ENCODE results near the gene ARL4A.
"Not testable (repeated sequence)": the region's sequence is repeated elsewhere in the genome, so short reads cannot be mapped to it uniquely, and the experiment has no call there.

Gene ARL4A, protein sequence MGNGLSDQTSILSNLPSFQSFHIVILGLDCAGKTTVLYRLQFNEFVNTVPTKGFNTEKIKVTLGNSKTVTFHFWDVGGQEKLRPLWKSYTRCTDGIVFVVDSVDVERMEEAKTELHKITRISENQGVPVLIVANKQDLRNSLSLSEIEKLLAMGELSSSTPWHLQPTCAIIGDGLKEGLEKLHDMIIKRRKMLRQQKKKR

DNA sequence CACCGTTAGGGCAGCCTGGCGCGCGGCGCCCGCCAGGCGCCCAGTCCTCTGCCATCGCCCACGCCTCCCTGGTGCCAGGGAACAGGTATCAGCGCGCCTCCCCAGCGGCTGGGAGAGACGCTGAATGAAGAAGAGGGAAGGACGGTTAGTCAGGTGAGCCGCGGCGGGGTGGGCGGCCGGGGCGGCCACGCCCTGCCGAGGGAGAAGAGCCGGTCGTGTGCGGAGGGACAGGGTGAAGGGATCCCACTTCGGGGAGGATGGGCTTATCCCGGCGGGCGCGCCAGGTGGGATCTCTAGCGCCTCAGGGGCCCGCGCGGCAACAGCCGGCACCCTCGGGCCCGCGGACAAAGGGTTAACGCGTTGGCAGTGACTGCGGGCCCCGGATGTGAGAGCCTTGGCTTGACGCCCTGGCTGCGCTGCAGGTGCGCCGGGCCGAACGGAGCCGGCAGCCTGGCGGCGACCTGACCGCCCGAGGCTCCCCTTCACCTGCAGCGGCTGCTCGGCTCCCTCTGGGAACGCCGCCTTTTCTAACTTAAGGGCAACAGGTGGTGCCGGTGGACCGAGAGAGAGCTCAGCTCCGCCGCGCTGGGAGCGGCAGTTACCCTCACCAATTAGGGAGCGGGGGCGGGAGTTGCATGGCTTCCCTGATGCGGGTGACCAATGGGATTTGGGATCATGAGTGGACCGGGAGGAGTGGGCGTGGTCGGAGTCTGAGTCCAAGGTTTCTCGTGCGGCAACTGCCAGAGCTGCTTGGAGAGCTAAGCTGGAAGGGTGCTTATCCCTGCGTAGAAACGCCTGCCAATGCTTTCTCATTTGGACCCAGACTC is at the start of gene ARL4A:
ARL4A (plus strand) TSS at position 743 of the 827 bp plus-strand sequence. CDS start 622 bp downstream, outside the sequence.
- peak; percentile 97 for DNase-seq

GRCh38 chr7:12637819-12638592 is 49.4 kb upstream of the ARL4A start:
- no peak for DNase-seq

DNA sequence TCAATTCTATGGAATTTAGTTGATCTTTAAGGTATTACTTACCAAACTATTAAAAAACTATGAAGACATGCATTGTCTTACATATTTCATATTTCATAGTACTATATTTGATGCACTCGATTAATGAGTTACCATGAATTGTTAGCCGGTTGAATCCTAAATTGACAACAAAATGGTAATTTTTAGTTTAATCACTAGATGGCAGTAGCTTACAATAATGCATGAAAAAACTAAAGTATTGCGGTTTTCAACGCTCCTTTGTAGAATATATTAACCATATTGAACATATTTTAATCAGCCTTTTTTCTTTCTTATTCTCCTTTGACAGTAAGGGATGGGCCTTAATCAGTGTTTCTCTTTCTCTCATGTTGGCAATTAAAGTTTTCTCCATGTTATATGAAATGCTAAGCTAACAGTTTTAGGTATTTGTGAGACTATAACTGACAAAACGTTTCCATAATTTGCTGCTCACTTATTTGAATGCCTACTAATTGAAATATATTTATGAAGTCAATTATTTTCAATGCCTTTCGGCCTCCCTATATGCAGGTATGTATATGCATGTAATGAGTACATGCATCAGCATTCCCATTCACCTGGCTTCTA is 48.5 kb upstream of the ARL4A start:
- no peak for DNase-seq

DNA sequence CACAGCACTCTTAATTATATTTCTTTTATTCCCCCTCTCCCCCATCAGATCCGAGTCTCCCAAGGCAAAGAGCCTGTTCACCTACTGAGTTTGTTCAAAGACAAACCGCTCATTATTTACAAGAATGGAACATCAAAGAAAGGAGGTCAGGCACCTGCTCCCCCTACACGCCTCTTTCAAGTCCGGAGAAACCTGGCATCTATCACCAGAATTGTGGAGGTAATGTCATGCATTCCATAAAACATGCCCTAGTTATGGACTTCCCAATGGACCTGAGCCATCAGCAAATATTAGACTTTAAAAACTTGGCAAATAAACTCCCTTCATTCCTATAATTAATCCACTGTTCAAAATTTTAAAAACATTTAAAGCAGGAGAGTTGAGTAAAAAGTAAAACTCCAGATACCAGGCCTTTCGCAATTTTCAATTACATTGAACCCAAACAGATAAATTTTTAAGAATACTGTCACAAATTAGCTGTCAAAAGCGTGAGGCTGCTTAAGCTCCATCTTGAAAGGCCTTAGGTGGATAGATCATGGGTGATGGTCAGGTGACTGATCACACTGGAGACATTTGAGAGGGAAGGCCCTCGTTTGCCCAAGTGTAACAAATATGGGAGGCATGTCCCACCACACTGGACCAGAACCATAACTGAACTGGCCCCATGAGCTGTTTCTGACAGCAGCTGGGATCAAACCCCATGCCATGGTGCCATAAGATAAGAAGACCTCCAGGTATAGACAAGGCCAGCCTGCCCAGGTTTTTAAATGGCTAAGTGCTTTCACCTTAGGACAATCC is 46.9 kb upstream of the ARL4A start:
- no peak for DNase-seq

DNA sequence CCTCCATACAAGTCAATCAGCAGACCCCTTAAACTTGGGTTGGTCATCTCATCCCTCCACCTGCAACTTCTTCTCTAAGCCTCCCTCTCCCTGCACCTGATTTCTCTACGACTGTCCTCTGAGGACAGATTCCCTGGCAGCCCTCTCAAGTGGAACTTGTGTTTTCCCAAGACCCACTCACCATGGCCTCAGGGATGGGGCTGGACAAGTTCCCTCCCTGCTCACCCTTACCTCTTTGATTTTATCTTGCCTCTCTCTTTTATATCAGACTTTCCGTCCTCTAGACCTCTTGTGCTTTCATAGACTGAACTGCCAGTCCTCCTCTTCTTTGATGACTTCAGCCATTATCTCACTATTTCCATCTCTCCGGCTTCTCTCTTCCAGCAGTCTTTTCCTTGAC is 46.2 kb upstream of the ARL4A start:
- DNase-seq, result no peak

DNA sequence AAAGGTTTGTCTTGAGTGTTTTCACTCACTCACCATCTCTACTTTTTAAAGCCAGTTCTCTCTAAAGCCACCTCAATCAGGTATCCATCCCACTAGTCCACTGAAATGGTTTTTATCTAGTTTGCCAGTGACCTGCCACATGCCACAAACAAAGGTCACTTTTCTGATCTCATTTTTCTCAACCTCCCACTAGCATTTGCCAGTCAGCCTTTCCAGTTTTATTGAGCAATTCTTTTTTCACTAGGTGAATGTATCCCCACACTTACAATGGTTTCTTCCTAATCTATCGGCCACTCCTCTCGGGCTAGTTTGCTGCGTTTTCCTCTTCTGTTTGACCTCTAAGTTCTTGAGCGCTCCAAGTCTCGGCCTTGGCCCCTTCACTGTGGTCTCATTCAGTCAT is 44.9 kb upstream of the ARL4A start:
- DNase-seq, result no peak

- no peak for DNase-seq
These were observed 44.3 kb upstream of the ARL4A start for GRCh38 chr7:12643001-12643643.

DNA sequence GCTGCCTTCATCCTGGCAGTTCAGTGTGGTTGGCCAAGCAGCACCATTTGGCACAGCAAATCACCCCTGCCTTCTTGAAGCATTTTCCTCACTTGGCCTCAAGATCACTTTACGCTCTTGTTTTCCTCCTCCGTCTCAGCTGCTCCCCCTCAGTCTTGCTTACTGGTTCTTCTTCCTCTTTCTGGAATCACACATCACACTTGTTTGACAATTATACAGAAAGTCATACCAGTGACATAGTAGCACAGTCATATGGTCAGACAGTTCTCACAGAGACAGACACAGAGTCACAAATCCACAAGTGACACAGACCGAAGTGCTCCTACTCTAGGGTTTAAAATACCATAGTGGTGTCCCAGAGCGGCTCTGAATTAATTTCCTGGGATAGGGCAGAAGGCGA is 43.8 kb upstream of the ARL4A start:
- DNase-seq, result no peak

DNA sequence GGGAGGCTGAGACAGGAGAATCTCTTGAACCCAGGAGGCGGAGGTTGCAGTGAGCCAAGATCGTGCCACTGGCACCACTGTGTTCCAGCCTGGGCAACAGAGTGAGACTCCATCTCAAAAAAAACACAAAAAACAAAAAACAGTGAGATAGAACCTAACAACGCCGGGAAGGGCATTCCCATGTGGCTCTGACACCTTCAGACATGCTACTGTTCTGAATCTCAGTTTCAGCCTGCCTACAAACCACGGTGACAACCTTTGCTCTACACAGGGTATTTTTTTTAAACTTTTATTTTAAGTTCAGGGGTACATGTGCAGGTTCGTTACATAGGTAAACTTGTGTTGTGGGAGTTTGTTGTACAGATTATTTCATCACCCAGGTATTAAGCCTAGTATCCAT is 42.2 kb upstream of the ARL4A start:
- DNase-seq, result not testable (repeated sequence)

GRCh38 chr7:12646139-12646538 is 41.3 kb upstream of the ARL4A start:
- DNase-seq, result no peak

- no peak for DNase-seq
These were observed 39.8 kb upstream of the ARL4A start for GRCh38 chr7:12647364-12648219.

- DNase-seq, result no peak
These were observed 38.6 kb upstream of the ARL4A start for GRCh38 chr7:12648704-12649261.

DNA sequence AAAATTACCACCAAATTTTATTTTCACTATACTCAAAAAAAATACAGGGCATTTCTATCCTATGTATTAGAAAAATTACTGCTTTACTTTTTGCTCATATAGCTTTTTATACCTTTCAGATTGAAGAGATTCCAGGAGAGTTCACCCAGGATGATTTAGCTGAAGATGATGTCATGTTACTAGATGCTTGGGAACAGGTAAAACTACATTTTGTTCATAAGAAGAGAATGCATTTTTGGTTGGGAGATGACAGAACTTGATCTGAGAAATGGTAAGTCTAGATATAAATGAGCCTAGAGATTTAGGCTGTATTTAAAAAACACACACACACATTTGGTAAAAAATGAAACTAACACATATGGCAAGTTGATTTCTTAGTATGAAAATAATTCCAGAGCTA is 38.1 kb upstream of the ARL4A start:
- no peak for DNase-seq

- DNase-seq, result no peak
These were observed 37.4 kb upstream of the ARL4A start for GRCh38 chr7:12650080-12650479.

DNA sequence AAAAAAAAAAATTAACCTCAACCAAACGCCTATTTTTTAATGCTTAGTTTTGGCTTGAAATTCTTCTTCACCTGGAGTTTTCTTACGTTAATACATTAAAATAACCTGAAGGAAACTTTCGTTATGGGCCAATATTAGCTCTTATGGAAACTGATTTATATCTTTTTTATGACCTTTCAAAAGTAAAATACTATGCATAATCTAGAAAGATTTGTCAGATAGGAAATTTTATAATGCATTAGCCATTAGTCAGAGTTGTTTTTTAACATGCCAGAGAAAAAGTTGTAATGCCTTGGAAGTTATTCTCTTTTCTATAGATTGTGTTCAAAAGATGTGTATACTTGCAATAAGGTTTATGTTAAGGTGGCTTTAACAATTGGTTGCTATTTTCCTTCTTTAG is 34.3 kb upstream of the ARL4A start:
- DNase-seq, result no peak

GRCh38 chr7:12653518-12653917 is 33.9 kb upstream of the ARL4A start:
- DNase-seq, result no peak

- no peak for DNase-seq
These were observed 32.3 kb upstream of the ARL4A start for GRCh38 chr7:12655161-12655560.

DNA sequence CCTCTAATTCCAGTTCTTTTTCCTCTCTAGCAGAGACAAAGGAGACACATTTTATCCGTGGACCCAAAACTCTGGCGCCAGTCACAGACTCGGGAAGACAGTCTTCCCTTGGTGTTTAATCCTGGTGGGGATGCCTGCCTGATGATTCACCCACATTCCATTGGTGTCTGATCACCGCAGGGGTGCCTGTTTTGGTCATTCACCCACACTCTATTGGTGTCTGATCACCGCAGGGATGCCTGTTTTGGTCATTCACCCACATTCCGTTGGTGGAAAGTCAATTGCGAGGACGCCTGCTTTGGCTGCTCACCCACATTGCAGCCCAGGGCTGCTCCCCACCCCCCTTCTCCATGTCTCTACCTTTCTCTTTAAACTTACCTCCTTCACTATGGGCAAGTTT is 27.0 kb upstream of the ARL4A start:
- not testable (repeated sequence) for DNase-seq

DNA sequence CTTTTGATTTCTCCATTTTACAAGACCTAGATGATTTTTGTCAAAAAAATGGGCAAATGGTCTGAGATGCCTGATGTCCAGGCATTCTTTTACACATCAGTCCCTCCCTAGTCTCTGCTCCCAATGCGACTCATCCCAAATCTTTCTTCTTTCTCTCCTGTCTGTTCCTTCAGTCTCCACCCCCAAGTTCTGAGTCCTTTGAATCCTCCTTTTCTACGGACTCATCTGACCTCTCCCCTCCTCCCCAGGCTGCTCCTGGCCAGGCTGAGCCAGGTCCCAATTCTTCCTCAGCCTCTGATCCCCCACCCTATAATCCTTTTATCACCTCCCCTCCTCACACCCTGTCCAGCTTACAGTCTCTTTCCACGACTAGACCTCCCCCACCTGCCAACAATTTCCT is 26.4 kb upstream of the ARL4A start:
- DNase-seq, result not testable (repeated sequence)

DNA sequence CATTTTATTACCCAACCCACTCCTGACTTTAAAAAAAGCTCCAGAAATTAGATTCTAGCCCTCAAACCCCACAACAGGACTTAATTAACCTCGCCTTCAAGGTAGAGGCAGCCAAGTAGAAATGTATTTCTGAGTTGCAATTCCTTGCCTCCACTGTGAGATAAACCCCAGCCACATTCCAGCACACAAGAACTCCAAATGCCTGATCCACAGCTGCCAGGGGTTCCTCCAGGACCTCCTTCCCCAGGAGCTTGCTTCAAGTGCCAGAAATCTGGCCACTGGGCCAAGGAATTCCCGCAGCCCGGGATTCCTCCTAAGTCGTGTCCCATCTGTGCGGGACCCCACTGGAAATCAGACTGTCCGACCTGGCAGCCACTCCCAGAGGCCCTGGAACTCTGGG is 25.9 kb upstream of the ARL4A start:
- no peak for DNase-seq

Data from stimulated activated CD4-positive, alpha-beta T cell treated with anti-CD3 and anti-CD28 coated beads, Interleukin-15, amount 100 ng/mL, for 24 hours (primary cell).